Gastroesophageal sphincter (tissue), 4 donors: Measurements from ENCODE around the gene OPN4. TPM values are rescaled to one million over a fixed set of nuclear protein-coding genes. Genes with fewer than 3 reads are reported as not detected.

Source experiments
- ATAC-seq: fragments of 150-250 bp; one replicate; pipeline ENCODE4 v1.9.1; 2016; ENCODE audit warnings: mild to moderate bottlenecking, moderate library complexity
- H3K27ac ChIP-seq, 4 donors: fragments of 200-600 bp; sonication (generic) in 3 of 4; 1 replicate in 3 of 4; 2 replicates in 1 of 4; pipeline ENCODE4 v1.5.1; 2016 to 2019
- H3K27me3 ChIP-seq: fragments of 200-600 bp; sonication (generic); one replicate; pipeline ENCODE4 v1.5.1; 2019
- H3K36me3 ChIP-seq, 2 donors: fragments of 200-600 bp; sonication (generic); one replicate each; pipeline ENCODE4 v1.5.1; 2019; ENCODE audit warnings: control low read depth in 1 of 2
- H3K4me1 ChIP-seq, 3 donors: fragments of 200-600 bp; sonication (generic); 1 replicate in 2 of 3; 2 replicates in 1 of 3; pipeline ENCODE4 v1.5.1; 2016 to 2019; ENCODE audit warnings: control low read depth in 2 of 3
- H3K4me3 ChIP-seq, 2 donors: fragments of 200-600 bp; sonication (generic); one replicate each; pipeline ENCODE4 v1.5.1; 2019; ENCODE audit warnings: mild to moderate bottlenecking in 1 of 2, moderate library complexity in 1 of 2
- H3K9me3 ChIP-seq, 3 donors: fragments of 200-600 bp; sonication (generic); one replicate each; pipeline ENCODE4 v1.5.1; 2017 to 2019; ENCODE audit warnings: control low read depth in 2 of 3
- CTCF ChIP-seq, 4 experiments: fragments of 200-600 bp in 2 of 4; fragments of 450-650 bp in 2 of 4; sonication (generic) in 1 of 4; IDR thresholded peaks; one replicate each; pipeline ENCODE4 v1.5.1; 2017 to 2019; ENCODE audit warnings: antibody characterized with exemption in 4 of 4, mild to moderate bottlenecking in 2 of 4, moderate library complexity in 2 of 4
- EP300 ChIP-seq: sonication (generic); formaldehyde crosslinking; IDR thresholded peaks from one replicate; pipeline ENCODE4 v1.6.1; 2017; ENCODE audit warnings: antibody characterized with exemption, mild to moderate bottlenecking
- POLR2A ChIP-seq, 2 donors: fragments of 450-650 bp; IDR thresholded peaks; one replicate each; pipeline ENCODE4 v1.6.1; 2017; ENCODE audit warnings: antibody characterized with exemption in 2 of 2, mild to moderate bottlenecking in 2 of 2, moderate library complexity in 1 of 2
- POLR2AphosphoS5 ChIP-seq: sonication (generic); formaldehyde crosslinking; IDR thresholded peaks from one replicate; pipeline ENCODE4 v1.6.1; 2017; ENCODE audit warnings: antibody characterized with exemption
- WGBS, 2 donors: methylation state at CpG; one replicate each; pipeline ENCODE4 v1.1.5; 2018; ENCODE audit warnings: low coverage in 1 of 2; 5-methylcytosine and 5-hydroxymethylcytosine counted together
- total RNA-seq, 4 donors: library from RNA; depleted of rRNA; stranded (reverse); fragments of >200 nt; gene quantifications; one replicate each; pipeline ENCODE4 v1.1.0, GENCODE V29; 2016

Gene OPN4
- total RNA-seq, 4 donors from 2014 or later = not detected

GRCh38 chr10:86671985-86672710 is 17.8 kb downstream of the OPN4 start:
- Histone ChIP-seq H3K4me1 (peaks cover 0 to 100% (median 32%) of the 10 kb centered on the region in 3 donors), H3K4me3 (peak overlapping the region in 1 of 2 donors; percentile 52), H3K27ac (peak overlapping the region; percentile 73 to 97 (median 93)), H3K27me3 (no peaks in the 10 kb centered on the region), H3K36me3 (no peaks in the 10 kb centered on the region), H3K9me3 (no peaks in the 10 kb centered on the region)
- ATAC-seq = peak; percentile 39
- 41 to 80% methylated on average over 1 to 3 of the region's 12 CpGs for WGBS, 2 donors
- TF ChIP-seq EP300 (no peak), POLR2AphosphoS5 (peak; percentile 66)

GRCh38 chr10:86673216-86673826 is 19.0 kb downstream of the OPN4 start:
- no peaks in the 10 kb centered on the region for H3K36me3 ChIP-seq
- H3K27ac ChIP-seq = peak overlapping the region; percentile 73 to 97 (median 93)
- peak overlapping the region in 1 of 2 donors; percentile 52 for H3K4me3 ChIP-seq
- ATAC-seq = no peak
- no peak for TF ChIP-seq CTCF (IDR thresholded peaks at IDR 0.05)
- TF ChIP-seq POLR2AphosphoS5 = no peak
- 34 to 54% methylated on average over 5 to 6 of the region's 6 CpGs for WGBS, 2 donors
- no peaks in the 10 kb centered on the region for H3K9me3 ChIP-seq
- no peaks in the 10 kb centered on the region for H3K27me3 ChIP-seq
- H3K4me1 ChIP-seq = peaks cover 0 to 100% (median 32%) of the 10 kb centered on the region in 3 donors

GRCh38 chr10:86673827-86674581 is 19.7 kb downstream of the OPN4 start:
- peak overlapping the region; percentile 8 to 97 (median 93) for H3K27ac ChIP-seq
- no peak for ATAC-seq
- no peaks in the 10 kb centered on the region for H3K9me3 ChIP-seq
- H3K36me3 ChIP-seq = no peaks in the 10 kb centered on the region
- H3K4me3 ChIP-seq = no peak overlapping the region
- H3K27me3 ChIP-seq = no peaks in the 10 kb centered on the region
- H3K4me1 ChIP-seq = peaks cover 0 to 100% (median 32%) of the 10 kb centered on the region in 3 donors
- WGBS, 2 donors = 0 to 24% methylated on average over 2 of the region's 11 CpGs
- TF ChIP-seq CTCF (IDR thresholded peaks at IDR 0.05) (no peak), POLR2AphosphoS5 (no peak), POLR2A (IDR thresholded peaks at IDR 0.05) (no peak), EP300 (no peak)

- no peaks in the 10 kb centered on the region for H3K36me3 ChIP-seq
- peaks cover 0 to 100% (median 32%) of the 10 kb centered on the region in 3 donors for H3K4me1 ChIP-seq
- TF ChIP-seq EP300 = no peak
- TF ChIP-seq POLR2AphosphoS5 = no peak
- TF ChIP-seq CTCF (IDR thresholded peaks at IDR 0.05) = no peak
- no peak for TF ChIP-seq POLR2A (IDR thresholded peaks at IDR 0.05)
- WGBS, 2 donors = 100% methylated on average over 1 of the region's 3 CpGs; no CpG with 5 or more reads in 1 of the 2 donors
- H3K9me3 ChIP-seq = no peaks in the 10 kb centered on the region
- no peaks in the 10 kb centered on the region for H3K27me3 ChIP-seq
- no peak for ATAC-seq
- H3K27ac ChIP-seq = peak overlapping the region in 3 of 4 donors; percentile 92 to 97 (median 94)
- H3K4me3 ChIP-seq = no peak overlapping the region
These were observed 20.6 kb downstream of the OPN4 start for GRCh38 chr10:86674912-86675311.

GRCh38 chr10:86677374-86677773 is 23.0 kb downstream of the OPN4 start:
- Histone ChIP-seq H3K27ac (peak overlapping the region in 3 of 4 donors; percentile 46 to 94 (median 92)), H3K27me3 (no peaks in the 10 kb centered on the region), H3K36me3 (no peaks in the 10 kb centered on the region), H3K9me3 (no peaks in the 10 kb centered on the region), H3K4me3 (no peak overlapping the region), H3K4me1 (peaks cover 0 to 100% (median 41%) of the 10 kb centered on the region in 3 donors)
- ATAC-seq = no peak
- no peak for TF ChIP-seq POLR2AphosphoS5
- TF ChIP-seq CTCF (IDR thresholded peaks at IDR 0.05) = no peak
- TF ChIP-seq POLR2A (IDR thresholded peaks at IDR 0.05) = no peak
- 100% methylated on average over 1 of the region's 6 CpGs; no CpG with 5 or more reads in 1 of the 2 donors for WGBS, 2 donors
